Body of pancreas (tissue), 4 donors: Measurements from ENCODE around the gene LATS2. TPM values are rescaled to one million over a fixed set of nuclear protein-coding genes. Genes with fewer than 3 reads are reported as not detected.
"Not testable (repeated sequence)": the region's sequence is repeated elsewhere in the genome, so short reads cannot be mapped to it uniquely, and the experiment has no call there.

Experiments used
- ATAC-seq: fragments of 150-250 bp; one replicate; pipeline ENCODE4 v1.9.1; 2016
- DNase-seq, 4 donors: peaks; one replicate each; pipeline ENCODE4 v3.0.0-alpha.2; 2019
- H3K27ac ChIP-seq, 4 donors: fragments of 200-600 bp; sonication (generic); 1 replicate in 3 of 4; 2 replicates in 1 of 4; pipeline versions ENCODE4 v1.5.1 to v1.6.1; 2016 to 2019; ENCODE audit warnings: mild to moderate bottlenecking in 1 of 4, mixed read lengths in 1 of 4, moderate library complexity in 1 of 4
- H3K27me3 ChIP-seq, 2 donors: fragments of 200-600 bp; sonication (generic); one replicate each; pipeline ENCODE4 v1.6.0; 2016; ENCODE audit warnings: mild to moderate bottlenecking in 1 of 2
- H3K36me3 ChIP-seq, 2 donors: fragments of 200-600 bp; sonication (generic); replicated peaks in 1 of 2; 2 replicates each; pipeline ENCODE4 v1.5.1; 2016; ENCODE audit warnings: low read depth in 2 of 2; ENCODE audit not compliant: insufficient read depth in 1 of 2
- H3K4me1 ChIP-seq: fragments of 200-600 bp; sonication (generic); one replicate; pipeline ENCODE4 v1.6.0; 2016
- H3K4me3 ChIP-seq, 2 donors: fragments of 200-600 bp; sonication (generic); 1 replicate in 1 of 2; 2 replicates in 1 of 2; pipeline ENCODE4 v1.5.1; 2016 to 2019
- H3K9me3 ChIP-seq, 3 donors: fragments of 200-600 bp; sonication (generic); 1 replicate in 2 of 3; 2 replicates in 1 of 3; pipeline ENCODE4 v1.5.1; 2016
- CTCF ChIP-seq, 7 experiments: fragments of 450-650 bp in 4 of 7; fragments of 200-600 bp in 3 of 7; sonication (generic) in 3 of 7; IDR thresholded peaks; one replicate each; pipeline ENCODE4 v1.5.1; 2016 to 2019; ENCODE audit warnings: antibody characterized with exemption in 7 of 7
- POLR2A ChIP-seq, 3 donors: fragments of 450-650 bp; IDR thresholded peaks; one replicate each; pipeline ENCODE4 v1.6.1; 2016; ENCODE audit warnings: antibody characterized with exemption in 3 of 3, mild to moderate bottlenecking in 2 of 3
- WGBS, 2 donors: methylation state at CpG; one replicate each; pipeline ENCODE4 v1.1.5; 2017; 5-methylcytosine and 5-hydroxymethylcytosine counted together
- intact Hi-C: fragments of 100-400 bp; cut with DNase I; formaldehyde crosslinking; loops from one replicate; pipeline ENCODE4 v1.15.1; 2023
- total RNA-seq, 2 donors: library from RNA; depleted of rRNA; stranded (reverse); fragments of >200 nt; gene quantifications; one replicate each; pipeline ENCODE4 v1.1.0, GENCODE V29; 2016

The LATS2 gene
- total RNA-seq, 2 donors from 2014 or later: 12.2 to 17.5 TPM

DNA sequence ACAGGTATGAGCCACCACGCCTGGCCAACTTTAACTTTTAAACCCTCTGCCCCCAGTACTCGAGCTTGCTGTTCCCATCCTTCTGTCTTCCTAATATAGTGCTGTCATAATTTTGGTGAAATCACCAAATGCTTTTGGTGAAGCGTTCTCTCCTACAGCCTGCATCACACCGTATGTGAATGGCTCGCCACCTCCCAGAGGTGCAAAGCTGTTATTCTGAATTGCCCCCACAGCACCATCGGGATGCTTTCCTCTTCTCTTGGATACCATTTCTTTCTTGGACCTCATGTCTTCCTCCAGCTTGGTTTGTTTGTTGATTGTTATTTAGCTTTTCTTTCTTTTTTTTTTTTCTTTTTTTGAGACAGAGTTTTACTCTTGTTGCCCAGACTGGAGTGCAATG lies 105.9 kb downstream of the LATS2 start:
- TF ChIP-seq POLR2A (IDR thresholded peaks at IDR 0.05): no peak
- TF ChIP-seq CTCF (IDR thresholded peaks at IDR 0.05): no peak
- peaks cover 9% of the 10 kb centered on the region for H3K4me1 ChIP-seq
- H3K27ac ChIP-seq: no peak overlapping the region
- H3K36me3 ChIP-seq: no peaks in the 10 kb centered on the region
- no peaks in the 10 kb centered on the region for H3K27me3 ChIP-seq
- WGBS, 2 donors: 84% methylated on average over 6 of the region's 6 CpGs
- no peaks in the 10 kb centered on the region for H3K9me3 ChIP-seq
- intact Hi-C loops: no loop called here
- ATAC-seq (no peak), DNase-seq (no peak)
- no peak overlapping the region for H3K4me3 ChIP-seq

GRCh38 chr13:20953245-20953931 lies 108.0 kb downstream of the LATS2 start:
- Histone ChIP-seq H3K4me3 (no peak overlapping the region), H3K27ac (no peak overlapping the region), H3K36me3 (no peaks in the 10 kb centered on the region), H3K4me1 (peaks cover 9% of the 10 kb centered on the region), H3K9me3 (no peaks in the 10 kb centered on the region), H3K27me3 (no peaks in the 10 kb centered on the region)
- ATAC-seq (no peak), DNase-seq (no peak)
- 15 to 36% methylated on average over 8 to 16 of the region's 16 CpGs for WGBS, 2 donors
- intact Hi-C loops: no loop called here
- TF ChIP-seq POLR2A (IDR thresholded peaks at IDR 0.05): no peak
- TF ChIP-seq CTCF (IDR thresholded peaks at IDR 0.05): no peak

GRCh38 chr13:20952838-20953237 lies 108.5 kb downstream of the LATS2 start:
- no peak overlapping the region for H3K4me3 ChIP-seq
- no peak for TF ChIP-seq POLR2A (IDR thresholded peaks at IDR 0.05)
- TF ChIP-seq CTCF (IDR thresholded peaks at IDR 0.05): no peak
- H3K27me3 ChIP-seq: no peaks in the 10 kb centered on the region
- no peaks in the 10 kb centered on the region for H3K9me3 ChIP-seq
- 66 to 72% methylated on average over 8 to 16 of the region's 16 CpGs for WGBS, 2 donors
- no peak for ATAC-seq
- peaks cover 9% of the 10 kb centered on the region for H3K4me1 ChIP-seq
- no peak for DNase-seq
- no peaks in the 10 kb centered on the region for H3K36me3 ChIP-seq
- no peak overlapping the region for H3K27ac ChIP-seq
- intact Hi-C loops: no loop called here

DNA sequence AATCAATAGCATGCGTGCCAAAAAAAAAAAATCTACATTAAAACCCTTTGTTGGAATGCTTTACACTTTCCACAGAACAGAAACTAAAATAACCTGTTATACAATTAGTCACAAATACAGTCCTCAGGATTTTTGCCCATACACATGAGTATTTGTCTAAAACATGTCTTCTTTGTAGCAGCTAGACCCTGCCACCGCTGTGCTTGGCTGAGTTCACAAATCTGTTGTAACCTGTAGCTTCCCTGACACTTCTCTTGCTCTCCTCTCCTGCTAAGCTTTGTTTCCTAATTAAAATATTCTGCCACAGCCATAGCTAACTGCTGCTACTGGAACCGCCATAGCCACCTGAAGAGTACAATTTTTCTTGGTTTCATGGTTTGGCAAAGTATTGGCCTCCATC lies 113.4 kb downstream of the LATS2 start:
- Histone ChIP-seq H3K27ac (peak overlapping the region in 1 of 4 donors; percentile 14), H3K4me1 (peaks cover 13% of the 10 kb centered on the region)
- H3K36me3 ChIP-seq, ATAC-seq, DNase-seq, H3K27me3 ChIP-seq, H3K9me3 ChIP-seq, H3K4me3 ChIP-seq: not testable (repeated sequence)
- intact Hi-C loops: loop anchor here (10.0 kb wide), 1 partner anchor 157 kb away; no protein-coding TSS in a partner anchor
- WGBS, 2 donors: 43 to 44% methylated on average over 3 of the region's 3 CpGs

DNA sequence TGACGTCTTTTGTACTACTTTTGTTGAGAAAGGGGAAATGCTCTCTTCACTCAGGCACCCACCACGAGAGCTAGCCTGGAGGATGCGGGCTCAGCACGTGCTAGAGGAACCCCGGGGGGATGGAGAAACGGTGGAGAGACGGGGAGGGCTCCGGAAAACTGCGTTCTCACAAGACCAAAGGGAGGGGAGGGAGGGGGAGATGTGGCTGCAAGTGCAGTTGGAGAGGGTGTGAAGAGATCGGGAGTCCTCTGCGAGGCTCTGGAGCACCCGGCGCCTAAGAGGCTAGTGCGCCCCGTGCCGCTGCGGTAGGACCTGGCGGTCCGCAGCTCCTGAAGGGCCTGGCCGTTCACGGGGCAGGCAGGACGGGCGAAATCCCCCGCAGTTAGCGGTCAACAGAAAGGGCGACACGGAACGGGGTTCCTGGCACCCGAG lies 115.4 kb downstream of the LATS2 start:
- Histone ChIP-seq H3K36me3 (no peaks in the 10 kb centered on the region), H3K27ac (no peak overlapping the region), H3K4me1 (peaks cover 13% of the 10 kb centered on the region), H3K4me3 (no peak overlapping the region), H3K9me3 (no peaks in the 10 kb centered on the region), H3K27me3 (no peaks in the 10 kb centered on the region)
- DNase-seq (peak in 1 of 4 donors; percentile 32), ATAC-seq (no peak)
- 14 to 26% methylated on average over 18 to 29 of the region's 29 CpGs for WGBS, 2 donors
- intact Hi-C loops: loop anchor here (10.0 kb wide), 1 partner anchor 159 kb away; no protein-coding TSS in a partner anchor
- TF ChIP-seq POLR2A (IDR thresholded peaks at IDR 0.05): no peak
- TF ChIP-seq CTCF (IDR thresholded peaks at IDR 0.05): no peak
